ENCODE results near the gene FOXP3. TPM values are rescaled to one million over a fixed set of nuclear protein-coding genes. Genes with fewer than 3 reads are reported as not detected.
A peak's percentile ranks its signal among the peaks of the same experiment; 100 is the strongest.

FOXP3 gene
- total RNA-seq, result 1 to 10 TPM; 1.1 to 2.5 TPM
- 2.2 TPM for polyA plus RNA-seq (ENCODE audit: insufficient read depth, low read depth, low replicate concordance)
- long read RNA-seq, donor 1, partial matches to known transcripts, result 5 of 5 reads
- long read RNA-seq, donor 1, other reads (novel, unspliced or antisense), result 0 of 5 reads
- long read RNA-seq, donor 2, result 0 reads

DNA sequence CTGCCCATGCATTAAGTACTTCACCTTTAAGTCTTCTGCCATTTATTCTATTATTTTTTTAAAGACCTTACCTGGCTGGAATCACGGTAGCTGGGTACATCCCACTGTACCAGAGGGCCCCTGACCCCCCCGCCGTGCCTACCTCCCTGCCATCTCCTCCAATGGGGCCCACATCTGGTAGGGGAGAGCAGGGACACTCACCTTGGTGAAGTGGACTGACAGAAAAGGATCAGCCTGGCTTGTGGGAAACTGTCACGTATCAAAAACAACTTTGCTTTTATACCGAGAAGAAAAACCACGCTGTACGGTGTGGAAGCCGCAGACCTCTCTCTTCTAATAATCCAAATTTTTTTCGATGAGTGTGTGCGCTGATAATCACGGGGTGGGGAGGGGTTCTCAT lies at the start of gene FOXP3:
FOXP3 (minus strand) TSS at position 251 of the 400 bp plus-strand sequence. CDS start 6,205 bp downstream, outside the sequence.
- no peak for TF ChIP-seq POLR2A (IDR thresholded peaks at IDR 0.05)
- TF ChIP-seq, protein P1, sequence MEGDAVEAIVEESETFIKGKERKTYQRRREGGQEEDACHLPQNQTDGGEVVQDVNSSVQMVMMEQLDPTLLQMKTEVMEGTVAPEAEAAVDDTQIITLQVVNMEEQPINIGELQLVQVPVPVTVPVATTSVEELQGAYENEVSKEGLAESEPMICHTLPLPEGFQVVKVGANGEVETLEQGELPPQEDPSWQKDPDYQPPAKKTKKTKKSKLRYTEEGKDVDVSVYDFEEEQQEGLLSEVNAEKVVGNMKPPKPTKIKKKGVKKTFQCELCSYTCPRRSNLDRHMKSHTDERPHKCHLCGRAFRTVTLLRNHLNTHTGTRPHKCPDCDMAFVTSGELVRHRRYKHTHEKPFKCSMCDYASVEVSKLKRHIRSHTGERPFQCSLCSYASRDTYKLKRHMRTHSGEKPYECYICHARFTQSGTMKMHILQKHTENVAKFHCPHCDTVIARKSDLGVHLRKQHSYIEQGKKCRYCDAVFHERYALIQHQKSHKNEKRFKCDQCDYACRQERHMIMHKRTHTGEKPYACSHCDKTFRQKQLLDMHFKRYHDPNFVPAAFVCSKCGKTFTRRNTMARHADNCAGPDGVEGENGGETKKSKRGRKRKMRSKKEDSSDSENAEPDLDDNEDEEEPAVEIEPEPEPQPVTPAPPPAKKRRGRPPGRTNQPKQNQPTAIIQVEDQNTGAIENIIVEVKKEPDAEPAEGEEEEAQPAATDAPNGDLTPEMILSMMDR (IDR thresholded peaks at IDR 0.05), result no peak
- Histone ChIP-seq H3K9me3 (no peaks in the 10 kb centered on the region), H3K27me3 (no peaks in the 10 kb centered on the region), H3K36me3 (ENCODE audit: low read depth, missing control alignments) (no peaks in the 10 kb centered on the region), H3K4me3 (no peak within 1 kb of the TSS), H3K4me1 (no peaks in the 10 kb centered on the region), H3K27ac (no peak within 1 kb of the TSS)
- no peak for DNase-seq
- WGBS, 2 donors, result 90 to 91% methylated on average over 11 of the region's 11 CpGs
- intact Hi-C loops (cut with DNase I; ENCODE audit: low total_unique reads), result no loop called here

DNA sequence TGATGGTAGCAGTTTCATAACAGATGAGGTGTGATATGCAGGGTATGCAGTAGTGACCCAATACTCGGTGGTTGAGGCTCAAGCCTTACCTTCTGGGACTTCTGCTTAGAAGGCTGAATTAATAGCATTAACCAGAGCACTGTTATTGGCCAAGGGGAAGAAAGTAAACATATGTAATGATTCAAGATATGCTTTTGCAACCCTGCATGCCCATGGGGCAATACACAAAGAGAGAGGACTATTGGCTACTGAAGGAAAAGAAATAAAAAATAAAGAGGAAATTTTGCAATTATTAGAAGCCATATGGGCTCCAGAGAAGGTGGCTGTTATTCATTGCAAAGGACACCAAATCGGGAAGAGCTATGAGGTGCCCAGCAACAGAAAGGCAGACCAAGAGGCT lies 47.7 kb upstream of the FOXP3 start:
- Histone ChIP-seq H3K27ac (no peak overlapping the region), H3K4me3 (no peak overlapping the region), H3K36me3 (ENCODE audit: low read depth, missing control alignments) (no peaks in the 10 kb centered on the region), H3K27me3 (no peaks in the 10 kb centered on the region), H3K9me3 (no peaks in the 10 kb centered on the region), H3K4me1 (peaks cover 7% of the 10 kb centered on the region)
- TF ChIP-seq POLR2A (IDR thresholded peaks at IDR 0.05), result no peak
- TF ChIP-seq, protein P1 (IDR thresholded peaks at IDR 0.05), result no peak
- no peak for DNase-seq
- intact Hi-C loops (cut with DNase I; ENCODE audit: low total_unique reads), result no loop called here
- 79 to 91% methylated on average over 2 of the region's 2 CpGs for WGBS, 2 donors

DNA sequence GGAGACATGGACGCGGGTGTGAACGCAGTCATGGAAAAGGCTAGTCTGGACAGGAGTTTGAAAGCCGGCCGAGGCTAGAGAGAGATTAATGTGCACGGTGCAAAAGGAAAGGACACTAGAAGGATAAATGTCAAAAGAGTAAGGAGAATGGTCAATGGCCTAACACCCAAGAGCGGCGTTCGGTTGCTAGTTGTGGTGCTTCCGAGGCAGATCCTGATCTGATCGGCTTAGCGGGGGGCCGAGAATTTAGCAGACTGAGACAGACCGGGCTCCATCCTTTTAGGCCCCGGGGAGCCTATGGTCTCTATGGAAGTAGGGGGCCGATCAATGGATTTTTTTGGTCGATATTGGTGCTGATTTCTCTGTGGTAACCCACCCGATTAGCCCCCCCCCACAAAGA lies 45.9 kb upstream of the FOXP3 start:
- 38% methylated on average over 18 of the region's 18 CpGs for WGBS, 2 donors
- Histone ChIP-seq H3K27me3 (no peaks in the 10 kb centered on the region), H3K4me3 (no peak overlapping the region), H3K9me3 (no peaks in the 10 kb centered on the region), H3K4me1 (peaks cover 7% of the 10 kb centered on the region), H3K36me3 (ENCODE audit: low read depth, missing control alignments) (no peaks in the 10 kb centered on the region), H3K27ac (peak overlapping the region; percentile 86 to 87)
- DNase-seq, result no peak
- intact Hi-C loops (cut with DNase I; ENCODE audit: low total_unique reads), result no loop called here
- no peak for TF ChIP-seq POLR2A (IDR thresholded peaks at IDR 0.05)
- TF ChIP-seq, protein P1 (IDR thresholded peaks at IDR 0.05), result no peak

GRCh38 chrX:49309401-49309981 lies 45.0 kb upstream of the FOXP3 start:
- intact Hi-C loops (cut with DNase I; ENCODE audit: low total_unique reads), result no loop called here
- Histone ChIP-seq H3K27me3 (no peaks in the 10 kb centered on the region), H3K27ac (peak overlapping the region; percentile 86 to 87), H3K4me3 (peak overlapping the region in 1 of 2 donors; percentile 17), H3K36me3 (ENCODE audit: low read depth, missing control alignments) (no peaks in the 10 kb centered on the region), H3K9me3 (no peaks in the 10 kb centered on the region), H3K4me1 (peaks cover 7% of the 10 kb centered on the region)
- TF ChIP-seq, protein P1 (IDR thresholded peaks at IDR 0.05), result no peak
- TF ChIP-seq POLR2A (IDR thresholded peaks at IDR 0.05), result no peak
- WGBS, 2 donors, result 0 to 1% methylated on average over 8 of the region's 8 CpGs
- DNase-seq, result peak; percentile 25
